ENCODE results near the gene TRPV4.

Gene TRPV4

GRCh38 chr12:109770861-109771670, 62.1 kb downstream of the TRPV4 start:
- no peak for DNase-seq (ENCODE audit: low spot score)
- TF ChIP-seq CTCF (IDR thresholded peaks at IDR 0.05; ENCODE audit: borderline replicate concordance, control extremely low read depth, extremely low read depth, insufficient read depth, missing control alignments): no peak
- in situ Hi-C loops (cut with MboI; ENCODE audit: low sequenced_read_pairs, unreplicated experiment): no loop called here

GRCh38 chr12:109770104-109770860, 62.9 kb downstream of the TRPV4 start:
- TF ChIP-seq CTCF (IDR thresholded peaks at IDR 0.05; ENCODE audit: borderline replicate concordance, control extremely low read depth, extremely low read depth, insufficient read depth, missing control alignments): no peak
- no peak for DNase-seq (ENCODE audit: low spot score)
- in situ Hi-C loops (cut with MboI; ENCODE audit: low sequenced_read_pairs, unreplicated experiment): no loop called here

GRCh38 chr12:109768901-109769670, 64.1 kb downstream of the TRPV4 start:
- no peak for DNase-seq (ENCODE audit: low spot score)
- TF ChIP-seq CTCF (IDR thresholded peaks at IDR 0.05; ENCODE audit: borderline replicate concordance, control extremely low read depth, extremely low read depth, insufficient read depth, missing control alignments): no peak
- in situ Hi-C loops (cut with MboI; ENCODE audit: low sequenced_read_pairs, unreplicated experiment): no loop called here

- in situ Hi-C loops (cut with MboI; ENCODE audit: low sequenced_read_pairs, unreplicated experiment): no loop called here
- no peak for DNase-seq (ENCODE audit: low spot score)
- TF ChIP-seq CTCF (IDR thresholded peaks at IDR 0.05; ENCODE audit: borderline replicate concordance, control extremely low read depth, extremely low read depth, insufficient read depth, missing control alignments): no peak
Measured at GRCh38 chr12:109767991-109768900, 65.0 kb downstream of the TRPV4 start.

GRCh38 chr12:109767456-109767855, 65.7 kb downstream of the TRPV4 start:
- no peak for DNase-seq (ENCODE audit: low spot score)
- in situ Hi-C loops (cut with MboI; ENCODE audit: low sequenced_read_pairs, unreplicated experiment): no loop called here
- TF ChIP-seq CTCF (IDR thresholded peaks at IDR 0.05; ENCODE audit: borderline replicate concordance, control extremely low read depth, extremely low read depth, insufficient read depth, missing control alignments): no peak

Measured in GM13976 (cell line).